Neural progenitor cell (in vitro differentiated cells): ENCODE data around the gene MYO1C.

ENCODE experiments used
- CTCF ChIP-seq: fragments of 200-600 bp; sonication (generic); IDR thresholded peaks from 2 replicates; pipeline ENCODE4 v1.5.1; 2017; ENCODE audit warnings: antibody characterized with exemption, mild to moderate bottlenecking
- EZH2 ChIP-seq: fragments of 200-600 bp; sonication (generic); IDR thresholded peaks from 2 replicates; pipeline ENCODE4 v1.6.1; 2017; ENCODE audit warnings: antibody characterized with exemption, mild to moderate bottlenecking, moderate library complexity
- EZH2phosphoT487 ChIP-seq: fragments of 200-600 bp; sonication (generic); IDR thresholded peaks from 2 replicates; pipeline ENCODE4 v1.6.1; 2017; ENCODE audit warnings: antibody characterized with exemption

- no peak for TF ChIP-seq CTCF
- no peak for TF ChIP-seq EZH2phosphoT487
- no peak for TF ChIP-seq EZH2
Measured at GRCh38 chr17:1529863-1530262, 37.4 kb upstream of the MYO1C start.
